CD4-positive, alpha-beta memory T cell (primary cell): ENCODE results near the gene RPL21. TPM values are rescaled to one million over a fixed set of nuclear protein-coding genes. Genes with fewer than 3 reads are reported as not detected.

ENCODE experiments used
- CTCF ChIA-PET: fragments of 350-600 bp; sonication (Branson Sonifier 250); formaldehyde crosslinking; loops from one replicate; lab custom pipeline; 2021; ENCODE audit warnings: inconsistent platforms; ENCODE audit not compliant: partially characterized antibody; lab: Charles Lee
- POLR2A ChIA-PET: fragments of 350-600 bp; sonication (Branson Sonifier 250); formaldehyde crosslinking; loops from one replicate; lab custom pipeline; 2021; ENCODE audit not compliant: partially characterized antibody; lab: Charles Lee
- DNase-seq, 5 donors: peaks; one replicate each; pipeline versions ENCODE4 v3.0.0 to v3.0.0-alpha.2; 2020 to 2022; ENCODE audit warnings: mixed read lengths in 1 of 5
- H3K27ac ChIP-seq: one replicate; pipeline ENCODE4 v1.7.0; 2013; ENCODE audit warnings: low read depth, low read length
- H3K27me3 ChIP-seq: 2 replicates; pipeline ENCODE4 v1.7.0; 2013; ENCODE audit warnings: mild to moderate bottlenecking, low read length, moderate library complexity; ENCODE audit not compliant: insufficient read depth
- H3K36me3 ChIP-seq: 2 replicates; pipeline ENCODE4 v1.7.0; 2013; ENCODE audit warnings: mild to moderate bottlenecking, low read length, moderate library complexity; ENCODE audit not compliant: insufficient read depth
- H3K4me1 ChIP-seq: 2 replicates; pipeline ENCODE4 v1.7.0; 2013; ENCODE audit warnings: mild to moderate bottlenecking, low read length, moderate library complexity; ENCODE audit not compliant: insufficient read depth
- H3K4me3 ChIP-seq, 2 donors: one replicate each; pipeline ENCODE4 v1.7.0; 2013; ENCODE audit warnings: low read length in 2 of 2, mild to moderate bottlenecking in 1 of 2
- H3K9me3 ChIP-seq, 2 donors: one replicate each; pipeline ENCODE4 v1.7.0; 2013; ENCODE audit warnings: low read length in 2 of 2, control low read depth in 1 of 2; ENCODE audit not compliant: control insufficient read depth in 1 of 2
- H3K27ac Mint-ChIP-seq, 7 donors: one replicate each; pipeline ENCODE4 v1.8.0; 2020 to 2021; ENCODE audit warnings: mixed read lengths in 7 of 7, mild to moderate bottlenecking in 6 of 7, inconsistent platforms in 3 of 7, moderate library complexity in 3 of 7
- H3K27me3 Mint-ChIP-seq, 2 donors: one replicate each; pipeline ENCODE4 v1.8.0; 2020 to 2021; ENCODE audit warnings: mixed read lengths in 2 of 2
- H3K36me3 Mint-ChIP-seq, 2 donors: one replicate each; pipeline ENCODE4 v1.8.0; 2020 to 2021; ENCODE audit warnings: mixed read lengths in 2 of 2, inconsistent platforms in 1 of 2, mild to moderate bottlenecking in 1 of 2
- H3K4me1 Mint-ChIP-seq, 4 donors: one replicate each; pipeline ENCODE4 v1.8.0; 2020 to 2021; ENCODE audit warnings: mixed read lengths in 4 of 4, mild to moderate bottlenecking in 1 of 4
- H3K4me3 Mint-ChIP-seq, 8 donors: one replicate each; pipeline ENCODE4 v1.8.0; 2020 to 2021; ENCODE audit warnings: mixed read lengths in 8 of 8, mild to moderate bottlenecking in 7 of 8, moderate library complexity in 6 of 8, inconsistent platforms in 3 of 8
- H3K9me3 Mint-ChIP-seq, 8 donors: one replicate each; pipeline ENCODE4 v1.8.0; 2020 to 2021; ENCODE audit warnings: mixed read lengths in 8 of 8, mild to moderate bottlenecking in 5 of 8, inconsistent platforms in 3 of 8, moderate library complexity in 1 of 8
- intact Hi-C: fragments of 100-400 bp; cut with micrococcal nuclease; formaldehyde crosslinking; loops from one replicate; pipeline ENCODE4 v1.15.1; 2023
- polyA plus RNA-seq, 2 donors: library from polyadenylated mRNA; unstranded; fragments of 300-500 nt; fragmentation: Illumina TruSeq; gene quantifications; one replicate each; pipeline ENCODE4 v1.2.3, GENCODE V29; 2021
- total RNA-seq, 2 experiments: library from RNA; stranded (reverse); gene quantifications; one replicate each; pipeline ENCODE4 v1.2.3, GENCODE V29; 2021

RPL21 gene
- total and polyA plus RNA-seq, 4 experiments from 2014 or later, result 2,008 to 7,509 (median 4,196) TPM

DNA sequence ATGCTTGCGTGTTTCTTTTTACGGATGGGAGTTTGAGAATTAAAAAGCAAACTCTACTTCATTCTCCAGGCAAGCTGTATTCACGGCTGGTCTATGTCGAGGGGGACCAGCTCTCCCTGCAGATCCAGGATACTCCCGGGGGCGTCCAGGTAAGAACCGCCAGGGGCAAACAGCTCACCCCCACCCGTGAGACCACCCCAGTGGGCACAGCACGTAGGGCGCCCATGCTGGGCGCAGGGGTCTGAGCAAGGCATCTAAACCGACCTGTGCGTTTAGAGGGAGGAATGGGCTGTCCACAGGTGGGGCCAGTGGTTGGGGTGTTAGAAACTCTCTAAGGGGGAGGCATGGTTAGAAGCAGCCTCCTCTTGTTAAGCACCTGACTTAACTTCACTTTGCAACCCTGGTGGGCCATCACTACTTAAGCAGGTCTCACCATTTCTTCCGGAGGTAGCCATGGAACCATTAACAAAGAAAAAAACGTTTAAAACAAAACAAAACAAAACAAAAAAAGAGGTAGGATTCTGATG is 20.3 kb downstream of the RPL21 start:
- H3K36me3 ChIP-seq, result no peaks in the 10 kb centered on the region
- DNase-seq, result no peak
- peaks cover 8% of the 10 kb centered on the region for H3K4me1 ChIP-seq
- Mint-ChIP-seq H3K36me3 (no peaks in the 10 kb centered on the region), H3K27ac (peak overlapping the region in 5 of 7 donors; percentile 44 to 81 (median 68)), H3K4me3 (peak overlapping the region; percentile 87 to 93 (median 90)), H3K27me3 (peaks cover 10 to 20% of the 10 kb centered on the region in 2 donors), H3K4me1 (peaks cover 7 to 13% (median 11%) of the 10 kb centered on the region in 4 donors), H3K9me3 (no peaks in the 10 kb centered on the region)
- ChIA-PET CTCF (interaction anchor here (0.6 to 3.1 kb wide), 14 partner anchors 8 to 241 kb away, joined by 3 to 18 read pairs (median 4); no protein-coding TSS in a partner anchor), POLR2A (interaction anchor here (2.0 kb wide), 1 partner anchor 21 kb away, joined by 11 read pairs; the partner anchor contains the start of gene RPL21)
- H3K9me3 ChIP-seq, result no peaks in the 10 kb centered on the region
- H3K4me3 ChIP-seq, result peak overlapping the region; percentile 58 to 73
- H3K27me3 ChIP-seq, result peaks cover 6% of the 10 kb centered on the region
- H3K27ac ChIP-seq, result peak overlapping the region; percentile 52
- intact Hi-C loops, result loop anchor here (1.0 to 5.0 kb wide), 3 partner anchors 88 to 284 kb away; partner anchors contain the start of gene USP12

DNA sequence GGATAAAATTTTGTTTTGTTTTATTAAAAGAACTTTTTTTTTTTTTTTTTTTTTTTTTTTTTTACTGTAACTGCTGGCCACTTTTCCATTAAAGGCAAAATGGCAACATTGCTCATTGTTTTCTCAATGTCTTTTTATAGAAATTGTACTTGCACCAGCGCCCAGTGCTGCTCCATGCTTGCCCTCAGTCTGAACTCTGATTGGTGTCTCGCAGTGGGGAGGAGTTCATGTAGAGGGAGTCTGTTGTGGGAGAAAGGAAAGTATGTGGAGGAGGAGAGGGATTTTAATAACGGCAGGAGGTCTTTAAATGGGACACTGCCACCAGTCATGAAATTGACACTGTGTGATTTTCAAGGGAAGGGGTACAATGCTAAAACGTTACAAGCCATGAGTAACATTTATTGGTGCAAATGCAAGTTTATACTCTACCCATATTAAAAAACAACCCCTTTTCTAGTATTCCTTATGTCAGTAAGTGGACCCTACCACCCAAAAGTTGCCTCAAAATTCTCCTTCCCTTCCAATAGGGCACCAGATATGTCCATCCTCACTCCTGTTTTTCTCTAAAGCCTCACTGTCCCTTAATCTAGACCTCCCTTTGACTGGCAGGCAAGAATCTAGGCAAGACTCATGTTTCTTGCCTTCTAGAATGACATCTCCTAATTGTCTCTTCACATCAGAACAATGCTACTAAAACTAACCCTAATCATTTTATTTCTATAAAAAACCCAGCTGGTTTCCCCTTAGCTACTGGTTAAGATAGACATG is 22.5 kb downstream of the RPL21 start:
- no peak overlapping the region for H3K4me3 ChIP-seq
- peaks cover 6% of the 10 kb centered on the region for H3K27me3 ChIP-seq
- ChIA-PET POLR2A (interaction anchor here (1.3 kb wide), 1 partner anchor 23 kb away, joined by 5 read pairs; the partner anchor contains the start of gene RPL21), CTCF (interaction anchor here (1.5 to 1.8 kb wide), 2 partner anchors 9 to 99 kb away, joined by 4 to 5 read pairs; no protein-coding TSS in a partner anchor)
- no peaks in the 10 kb centered on the region for H3K36me3 ChIP-seq
- intact Hi-C loops, result loop anchor here (5.0 kb wide), 2 partner anchors 102 to 287 kb away; partner anchors contain the start of gene USP12
- no peak overlapping the region for H3K27ac ChIP-seq
- no peak for DNase-seq
- Mint-ChIP-seq H3K4me3 (peak overlapping the region in 1 of 8 donors; percentile 21), H3K36me3 (no peaks in the 10 kb centered on the region), H3K4me1 (peaks cover 6 to 13% (median 10%) of the 10 kb centered on the region in 4 donors), H3K27ac (no peak overlapping the region), H3K27me3 (peaks cover 10 to 24% of the 10 kb centered on the region in 2 donors), H3K9me3 (no peaks in the 10 kb centered on the region)
- peaks cover 8% of the 10 kb centered on the region for H3K4me1 ChIP-seq
- H3K9me3 ChIP-seq, result no peaks in the 10 kb centered on the region

DNA sequence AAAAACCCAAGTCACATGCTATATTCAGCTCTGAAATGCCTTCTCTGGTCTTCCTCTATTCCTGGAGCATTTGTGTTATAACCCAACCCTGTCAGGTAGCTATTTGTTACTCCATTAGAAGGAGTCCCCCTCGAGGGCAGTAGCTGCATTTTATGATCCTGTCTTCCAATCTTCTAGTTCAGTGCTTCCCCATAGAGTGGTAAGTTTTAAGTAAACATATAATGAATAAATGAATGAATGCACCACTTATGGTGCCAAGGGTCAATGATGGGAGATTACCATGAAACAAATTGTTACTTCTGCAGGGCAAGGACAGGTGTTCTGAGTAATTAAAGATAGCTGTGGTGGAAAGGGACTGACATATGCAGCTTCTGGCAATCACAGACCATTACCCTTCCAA is 23.3 kb downstream of the RPL21 start:
- no peak for DNase-seq
- no peaks in the 10 kb centered on the region for H3K9me3 ChIP-seq
- Mint-ChIP-seq H3K9me3 (no peaks in the 10 kb centered on the region), H3K36me3 (no peaks in the 10 kb centered on the region), H3K4me3 (no peak overlapping the region), H3K27me3 (peaks cover 11 to 25% of the 10 kb centered on the region in 2 donors), H3K4me1 (peaks cover 6 to 13% (median 10%) of the 10 kb centered on the region in 4 donors), H3K27ac (no peak overlapping the region)
- no peak overlapping the region for H3K27ac ChIP-seq
- CTCF ChIA-PET, result interaction anchor here (1.0 to 1.8 kb wide), 4 partner anchors 9 to 289 kb away, joined by 3 to 6 read pairs (median 4); no protein-coding TSS in a partner anchor
- POLR2A ChIA-PET, result interaction anchor here (0.8 to 1.3 kb wide), 3 partner anchors 22 to 24 kb away, joined by 3 to 5 read pairs (median 4); partner anchors contain the start of gene RPL21
- H3K4me1 ChIP-seq, result peaks cover 8% of the 10 kb centered on the region
- intact Hi-C loops, result loop anchor here (5.0 kb wide), 2 partner anchors 102 to 287 kb away; partner anchors contain the start of gene USP12
- peaks cover 6% of the 10 kb centered on the region for H3K27me3 ChIP-seq
- no peaks in the 10 kb centered on the region for H3K36me3 ChIP-seq
- H3K4me3 ChIP-seq, result no peak overlapping the region

DNA sequence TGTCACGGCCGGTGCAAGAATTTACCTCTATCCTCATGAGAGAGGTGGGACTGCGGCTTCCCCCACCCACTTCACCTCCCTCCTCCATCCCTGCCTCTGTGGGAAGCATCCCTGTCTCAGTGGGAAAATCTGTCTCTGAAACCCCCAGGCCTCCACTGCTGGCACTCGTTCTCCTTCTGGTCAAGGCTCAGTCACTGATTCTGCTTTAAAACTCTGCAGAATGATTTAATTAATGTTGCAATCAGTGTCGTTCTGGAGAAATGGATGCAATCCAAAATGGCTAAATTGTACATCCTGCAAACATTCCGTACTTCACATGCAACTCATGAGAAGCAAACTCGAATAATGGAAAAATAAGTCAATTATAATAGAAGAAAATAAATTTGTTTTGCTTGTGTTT is 24.8 kb downstream of the RPL21 start:
- peaks cover 11 to 25% of the 10 kb centered on the region in 2 donors for H3K27me3 Mint-ChIP-seq

DNA sequence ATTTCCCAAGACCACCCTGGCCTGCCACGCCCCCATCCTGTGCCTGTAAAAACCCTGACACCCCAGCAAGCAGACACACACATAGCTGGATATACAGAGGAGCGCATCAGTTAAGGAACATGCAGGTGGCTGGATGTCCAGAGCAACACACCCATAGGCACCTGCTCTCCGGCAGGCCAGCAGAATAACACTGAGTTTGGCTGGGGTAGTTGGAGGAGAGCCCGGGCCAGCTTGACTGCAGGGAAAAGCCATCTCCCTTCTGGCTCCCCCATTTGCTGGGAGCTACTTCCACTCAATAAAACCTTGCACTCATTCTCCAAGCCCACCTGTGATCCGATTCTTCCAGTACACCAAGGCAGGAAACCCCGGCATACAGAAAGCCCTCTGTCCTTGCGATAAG is 28.1 kb downstream of the RPL21 start:
- Histone ChIP-seq H3K4me1 (no peaks in the 10 kb centered on the region), H3K9me3 (no peaks in the 10 kb centered on the region), H3K27ac (no peak overlapping the region), H3K36me3 (no peaks in the 10 kb centered on the region), H3K4me3 (no peak overlapping the region), H3K27me3 (no peaks in the 10 kb centered on the region)
- ChIA-PET CTCF (interaction anchor here (1.0 to 1.8 kb wide), 3 partner anchors 8 to 23 kb away, joined by 3 to 9 read pairs (median 3); partner anchors contain the start of gene RASL11A), POLR2A (no interaction called here)
- Mint-ChIP-seq H3K9me3 (no peaks in the 10 kb centered on the region), H3K4me1 (no peaks in the 10 kb centered on the region), H3K36me3 (no peaks in the 10 kb centered on the region), H3K27me3 (peaks cover 6 to 10% of the 10 kb centered on the region in 2 donors), H3K27ac (peak overlapping the region in 2 of 7 donors; percentile 12 to 48), H3K4me3 (no peak overlapping the region)
- intact Hi-C loops, result no loop called here
- DNase-seq, result no peak

More for the DNA sequence above, 24.8 kb downstream of the RPL21 start:
- H3K27ac ChIP-seq, result no peak overlapping the region
- Mint-ChIP-seq H3K4me1 (peaks cover 3 to 6% (median 4%) of the 10 kb centered on the region in 4 donors), H3K9me3 (no peaks in the 10 kb centered on the region), H3K27ac (no peak overlapping the region), H3K4me3 (no peak overlapping the region), H3K36me3 (no peaks in the 10 kb centered on the region)
- ChIA-PET POLR2A (interaction anchor here (1.3 kb wide), 1 partner anchor 25 kb away, joined by 4 read pairs; no protein-coding TSS in a partner anchor), CTCF (interaction anchor here (1.2 kb wide), 1 partner anchor 8 kb away, joined by 6 read pairs; no protein-coding TSS in a partner anchor)
- no peak for DNase-seq
- H3K4me3 ChIP-seq, result no peak overlapping the region
- peaks cover 6% of the 10 kb centered on the region for H3K27me3 ChIP-seq
- intact Hi-C loops, result no loop called here
- H3K9me3 ChIP-seq, result no peaks in the 10 kb centered on the region
- peaks cover 6% of the 10 kb centered on the region for H3K4me1 ChIP-seq
- H3K36me3 ChIP-seq, result no peaks in the 10 kb centered on the region

DNA sequence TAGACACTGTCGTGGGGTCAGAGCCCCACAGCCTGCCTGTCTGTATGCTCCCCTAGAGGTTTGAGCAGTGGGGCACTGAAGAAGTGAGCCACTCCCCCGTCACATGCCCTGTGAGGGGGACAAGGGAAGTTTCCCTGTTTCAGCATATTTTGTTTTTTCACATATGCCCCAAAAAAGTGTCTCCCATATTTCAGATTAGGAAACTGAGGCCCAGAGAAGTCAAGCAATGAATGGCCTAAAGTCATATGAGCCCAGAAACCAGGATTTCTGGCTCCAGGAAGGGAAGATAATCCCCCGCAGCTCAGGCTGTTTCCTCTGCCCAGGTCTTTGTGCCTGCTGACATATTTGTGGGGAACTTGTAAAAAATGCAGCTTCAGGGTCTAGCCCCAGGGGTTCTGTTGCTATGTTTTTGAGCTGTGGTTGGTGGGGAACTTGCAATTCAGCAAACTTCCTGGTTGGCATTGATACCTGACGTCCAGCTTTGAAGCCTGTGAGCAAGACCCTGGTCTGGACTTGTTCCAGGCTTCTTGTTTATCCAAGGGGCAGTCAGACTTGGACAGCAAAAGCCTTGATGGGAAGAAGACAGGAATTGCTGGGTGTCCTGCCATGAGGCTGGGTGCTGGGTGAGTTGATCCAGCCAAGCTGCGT is 28.8 kb downstream of the RPL21 start:
- intact Hi-C loops, result no loop called here
- no peaks in the 10 kb centered on the region for H3K36me3 ChIP-seq
- no peaks in the 10 kb centered on the region for H3K27me3 ChIP-seq
- H3K4me1 ChIP-seq, result no peaks in the 10 kb centered on the region
- H3K27ac ChIP-seq, result no peak overlapping the region
- Mint-ChIP-seq H3K27ac (peak overlapping the region in 1 of 7 donors; percentile 13), H3K36me3 (no peaks in the 10 kb centered on the region), H3K9me3 (no peaks in the 10 kb centered on the region), H3K4me1 (no peaks in the 10 kb centered on the region), H3K4me3 (no peak overlapping the region), H3K27me3 (peaks cover 1 to 7% of the 10 kb centered on the region in 2 donors)
- DNase-seq, result no peak
- ChIA-PET CTCF (interaction anchor here (1.0 to 1.8 kb wide), 3 partner anchors 9 to 23 kb away, joined by 3 to 9 read pairs (median 3); partner anchors contain the start of gene RASL11A), POLR2A (no interaction called here)
- H3K4me3 ChIP-seq, result no peak overlapping the region
- no peaks in the 10 kb centered on the region for H3K9me3 ChIP-seq
